K562 (cell line): Measurements from ENCODE around the gene HIPK1. TPM values are rescaled to one million over a fixed set of nuclear protein-coding genes. Genes with fewer than 3 reads are reported as not detected.

Experiments
- CEBPB ChIP-seq: fragments of 450-650 bp; IDR thresholded peaks from 2 replicates; pipeline ENCODE4 v1.6.1; 2016; ENCODE audit warnings: missing genetic modification characterization, missing compliant biosample characterization
- CEBPG ChIP-seq, 3 experiments: fragments of 200-800 bp in 1 of 3; sonication (Bioruptor generic) in 1 of 3; sonication (generic) in 1 of 3; formaldehyde crosslinking in 1 of 3; IDR thresholded peaks in 2 of 3; conservative IDR thresholded peaks in 1 of 3; 2 replicates each; pipeline versions ENCODE4 v1.6.1 to v1.8.0; 2016 to 2022; ENCODE audit warnings: missing compliant biosample characterization in 2 of 3, missing genetic modification characterization in 2 of 3, mild to moderate bottlenecking in 1 of 3, missing genetic modification reagents in 1 of 3
- CSDE1 ChIP-seq, 2 experiments: fragments of 450-650 bp; IDR thresholded peaks; 2 replicates each; pipeline ENCODE4 v1.6.1; 2016; ENCODE audit warnings: mild to moderate bottlenecking in 1 of 2
- ETV1 ChIP-seq: fragments of 450-650 bp; conservative IDR thresholded peaks from 2 replicates; pipeline ENCODE4 v1.6.1; 2016; ENCODE audit warnings: missing genetic modification characterization, control low read depth, low read depth, missing compliant biosample characterization
- GTF2F1 ChIP-seq: IDR thresholded peaks from 2 replicates; pipeline ENCODE4 v1.6.1; 2011; ENCODE audit warnings: low read depth, low read length, improper control_type of control experiment
- KHSRP ChIP-seq: fragments of 450-650 bp; IDR thresholded peaks from 2 replicates; pipeline ENCODE4 v1.6.1; 2017
- MTA3 ChIP-seq: fragments of 450-650 bp; formaldehyde crosslinking; IDR thresholded peaks from 2 replicates; pipeline ENCODE4 v1.6.1; 2017; ENCODE audit warnings: mild to moderate bottlenecking, borderline replicate concordance
- NCOA6 ChIP-seq: fragments of 450-650 bp; IDR thresholded peaks from 2 replicates; pipeline ENCODE4 v1.6.1; 2017; ENCODE audit warnings: mild to moderate bottlenecking
- NCOR1 ChIP-seq: fragments of 450-650 bp; IDR thresholded peaks from 2 replicates; pipeline ENCODE4 v1.6.1; 2016; ENCODE audit warnings: mild to moderate bottlenecking, moderate library complexity
- TAL1 ChIP-seq: fragments of 450-650 bp; IDR thresholded peaks from 2 replicates; pipeline ENCODE4 v1.6.1; 2016; ENCODE audit warnings: mild to moderate bottlenecking
- TRIM24 ChIP-seq, 2 experiments: fragments of 450-650 bp; IDR thresholded peaks; 2 replicates each; pipeline ENCODE4 v1.6.1; 2016
- ZBTB7A ChIP-seq: IDR thresholded peaks from 2 replicates; pipeline ENCODE4 v1.6.1; 2011; ENCODE audit warnings: low read depth, mild to moderate bottlenecking, low read length, moderate library complexity, borderline replicate concordance; ENCODE audit not compliant: control insufficient read depth
- ZNF12 ChIP-seq: sonication (generic); formaldehyde crosslinking; IDR thresholded peaks from 2 replicates; pipeline ENCODE4 v1.4.0; 2020; ENCODE audit warnings: mild to moderate bottlenecking, missing genetic modification reagents
- ZNF282 ChIP-seq: sonication (generic); formaldehyde crosslinking; IDR thresholded peaks from 2 replicates; pipeline ENCODE4 v1.8.1; 2023; ENCODE audit warnings: missing genetic modification reagents
- ZSCAN29 ChIP-seq: fragments of 450-650 bp; IDR thresholded peaks from 2 replicates; pipeline ENCODE4 v1.6.1; 2017
- polyA plus RNA-seq, 8 experiments: library from polyadenylated mRNA; depleted of rRNA in 4 of 8; stranded (reverse) in 5 of 8; unstranded in 3 of 8; fragments of >200 nt; fragmentation: Nextera tagmentation in 2 of 8; fragmentation: Illumina TruSeq in 1 of 8; extraction: Ambion mirVana in 2 of 8; extraction: Trizol in 1 of 8; gene quantifications; 2 replicates each; pipeline versions ENCODE4 v1.2.1 to v1.2.3, GENCODE V29; 2011 to 2014; ENCODE audit warnings: inconsistent platforms in 1 of 8, missing spikeins in 1 of 8
- total RNA-seq, 7 experiments: library from RNA; depleted of rRNA in 6 of 7; stranded (reverse); fragments of >200 nt in 6 of 7; fragmentation: Illumina TruSeq in 2 of 7; extraction: Trizol in 2 of 7; gene quantifications; 2 replicates each; pipeline versions ENCODE4 v1.2.1 to v1.2.3, GENCODE V29; 2011 to 2021; ENCODE audit warnings: low replicate concordance in 1 of 7
- TF ChIP-seq, protein P1 (sequence below): sonication (generic); formaldehyde crosslinking; IDR thresholded peaks from 2 replicates; pipeline ENCODE4 v1.8.0; 2022; ENCODE audit warnings: missing genetic modification reagents, mild to moderate bottlenecking, borderline replicate concordance
- TF ChIP-seq, protein P2 (sequence below): fragments of 450-650 bp; IDR thresholded peaks from 2 replicates; pipeline ENCODE4 v1.6.1; 2016; ENCODE audit warnings: low read depth
- TF ChIP-seq, protein P3 (sequence below): fragments of 450-650 bp; formaldehyde crosslinking; IDR thresholded peaks from 2 replicates; pipeline ENCODE4 v1.4.0; 2020; ENCODE audit warnings: mild to moderate bottlenecking, moderate library complexity

Gene HIPK1
- total and polyA plus RNA-seq, 9 of the 15 experiments (the other 6 are each of a cell fraction or from before 2014, with no cell fraction given) = 10.0 to 57.9 (median 29.6) TPM

DNA sequence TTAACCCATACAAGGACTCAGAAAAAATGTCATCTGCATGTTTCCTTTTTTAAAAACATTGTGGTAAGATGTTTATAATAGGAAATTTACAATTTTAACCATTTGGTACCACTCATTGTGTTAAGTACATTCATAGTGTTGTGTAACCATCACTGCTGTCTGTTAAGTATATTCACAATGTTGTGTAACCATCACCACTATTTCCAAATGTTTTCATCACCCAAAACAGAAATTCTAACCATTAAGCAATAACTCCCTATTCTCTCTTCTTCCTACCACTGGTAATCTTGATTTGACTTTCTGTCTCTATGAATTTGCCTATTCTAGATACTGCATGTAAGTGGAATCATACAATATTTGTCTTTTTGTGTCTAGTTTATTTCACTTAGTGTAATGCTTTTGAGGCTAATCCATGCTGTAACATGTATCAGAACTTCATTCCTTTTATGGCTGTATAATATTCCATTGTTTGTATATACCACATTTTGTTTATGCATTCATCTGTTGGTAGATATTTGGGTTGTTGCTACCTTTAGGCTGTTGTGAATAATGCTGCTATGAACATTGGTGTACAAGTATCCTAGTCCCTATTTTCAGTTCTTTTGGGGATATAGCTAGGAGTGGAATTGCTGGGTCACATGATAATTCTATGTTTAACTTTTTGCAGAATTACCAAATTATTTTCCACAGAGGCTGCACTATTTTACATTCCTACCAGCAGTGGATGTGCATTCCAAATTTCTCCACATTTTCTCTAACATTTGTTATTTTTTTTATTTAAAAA, 14.1 kb downstream of the HIPK1 start (continued):
- TF ChIP-seq, protein P1, sequence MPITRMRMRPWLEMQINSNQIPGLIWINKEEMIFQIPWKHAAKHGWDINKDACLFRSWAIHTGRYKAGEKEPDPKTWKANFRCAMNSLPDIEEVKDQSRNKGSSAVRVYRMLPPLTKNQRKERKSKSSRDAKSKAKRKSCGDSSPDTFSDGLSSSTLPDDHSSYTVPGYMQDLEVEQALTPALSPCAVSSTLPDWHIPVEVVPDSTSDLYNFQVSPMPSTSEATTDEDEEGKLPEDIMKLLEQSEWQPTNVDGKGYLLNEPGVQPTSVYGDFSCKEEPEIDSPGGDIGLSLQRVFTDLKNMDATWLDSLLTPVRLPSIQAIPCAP = no peak
- TF ChIP-seq GTF2F1 (no peak), ZSCAN29 (no peak), ETV1 (tag) (no peak), NCOA6 (no peak), MTA3 (no peak), ZNF282 (no peak), CSDE1 (IDR thresholded peaks at IDR 0.05) (no peak), NCOR1 (no peak), CEBPB (tag) (peak; percentile 90), TRIM24 (IDR thresholded peaks at IDR 0.05) (peak; percentile 60 to 65; a peak in 2 of 4 replicates), ZNF12 (CRISPR knock-in tag) (no peak), TAL1 (no peak), ZBTB7A (no peak), CEBPG (CRISPR knock-in tag; IDR thresholded peaks at IDR 0.05) (no peak), CEBPG (tag; conservative IDR thresholded peaks at IDR 0.05 in 1 of 2, IDR thresholded peaks at IDR 0.05 in 1 of 2) (peak; percentile 72 to 91), KHSRP (no peak)
- TF ChIP-seq, protein P2, sequence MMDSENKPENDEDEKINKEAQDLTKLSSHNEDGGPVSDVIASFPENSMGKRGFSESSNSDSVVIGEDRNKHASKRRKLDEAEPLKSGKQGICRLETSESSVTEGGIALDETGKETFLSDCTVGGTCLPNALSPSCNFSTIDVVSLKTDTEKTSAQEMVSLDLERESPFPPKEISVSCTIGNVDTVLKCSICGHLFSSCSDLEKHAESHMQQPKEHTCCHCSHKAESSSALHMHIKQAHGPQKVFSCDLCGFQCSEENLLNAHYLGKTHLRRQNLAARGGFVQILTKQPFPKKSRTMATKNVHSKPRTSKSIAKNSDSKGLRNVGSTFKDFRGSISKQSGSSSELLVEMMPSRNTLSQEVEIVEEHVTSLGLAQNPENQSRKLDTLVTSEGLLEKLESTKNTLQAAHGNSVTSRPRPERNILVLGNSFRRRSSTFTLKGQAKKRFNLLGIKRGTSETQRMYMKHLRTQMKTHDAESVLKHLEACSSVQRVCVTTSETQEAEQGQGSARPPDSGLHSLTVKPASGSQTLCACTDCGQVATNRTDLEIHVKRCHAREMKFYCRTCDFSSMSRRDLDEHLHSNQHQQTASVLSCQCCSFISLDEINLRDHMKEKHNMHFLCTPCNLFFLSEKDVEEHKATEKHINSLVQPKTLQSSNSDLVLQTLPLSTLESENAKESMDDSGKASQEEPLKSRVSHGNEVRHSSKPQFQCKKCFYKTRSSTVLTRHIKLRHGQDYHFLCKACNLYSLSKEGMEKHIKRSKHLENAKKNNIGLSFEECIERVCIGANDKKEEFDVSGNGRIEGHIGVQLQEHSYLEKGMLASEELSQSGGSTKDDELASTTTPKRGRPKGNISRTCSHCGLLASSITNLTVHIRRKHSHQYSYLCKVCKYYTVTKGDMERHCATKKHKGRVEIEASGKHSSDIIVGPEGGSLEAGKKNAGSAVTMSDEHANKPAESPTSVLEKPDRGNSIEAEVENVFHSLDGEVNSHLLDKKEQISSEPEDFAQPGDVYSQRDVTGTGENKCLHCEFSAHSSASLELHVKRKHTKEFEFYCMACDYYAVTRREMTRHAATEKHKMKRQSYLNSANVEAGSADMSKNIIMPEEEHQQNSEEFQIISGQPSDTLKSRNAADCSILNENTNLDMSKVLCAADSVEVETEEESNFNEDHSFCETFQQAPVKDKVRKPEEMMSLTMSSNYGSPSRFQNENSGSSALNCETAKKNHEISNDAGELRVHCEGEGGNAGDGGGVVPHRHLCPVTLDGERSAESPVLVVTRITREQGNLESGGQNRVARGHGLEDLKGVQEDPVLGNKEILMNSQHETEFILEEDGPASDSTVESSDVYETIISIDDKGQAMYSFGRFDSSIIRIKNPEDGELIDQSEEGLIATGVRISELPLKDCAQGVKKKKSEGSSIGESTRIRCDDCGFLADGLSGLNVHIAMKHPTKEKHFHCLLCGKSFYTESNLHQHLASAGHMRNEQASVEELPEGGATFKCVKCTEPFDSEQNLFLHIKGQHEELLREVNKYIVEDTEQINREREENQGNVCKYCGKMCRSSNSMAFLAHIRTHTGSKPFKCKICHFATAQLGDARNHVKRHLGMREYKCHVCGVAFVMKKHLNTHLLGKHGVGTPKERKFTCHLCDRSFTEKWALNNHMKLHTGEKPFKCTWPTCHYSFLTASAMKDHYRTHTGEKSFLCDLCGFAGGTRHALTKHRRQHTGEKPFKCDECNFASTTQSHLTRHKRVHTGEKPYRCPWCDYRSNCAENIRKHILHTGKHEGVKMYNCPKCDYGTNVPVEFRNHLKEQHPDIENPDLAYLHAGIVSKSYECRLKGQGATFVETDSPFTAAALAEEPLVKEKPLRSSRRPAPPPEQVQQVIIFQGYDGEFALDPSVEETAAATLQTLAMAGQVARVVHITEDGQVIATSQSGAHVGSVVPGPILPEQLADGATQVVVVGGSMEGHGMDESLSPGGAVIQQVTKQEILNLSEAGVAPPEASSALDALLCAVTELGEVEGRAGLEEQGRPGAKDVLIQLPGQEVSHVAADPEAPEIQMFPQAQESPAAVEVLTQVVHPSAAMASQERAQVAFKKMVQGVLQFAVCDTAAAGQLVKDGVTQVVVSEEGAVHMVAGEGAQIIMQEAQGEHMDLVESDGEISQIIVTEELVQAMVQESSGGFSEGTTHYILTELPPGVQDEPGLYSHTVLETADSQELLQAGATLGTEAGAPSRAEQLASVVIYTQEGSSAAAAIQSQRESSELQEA = no peak
- TF ChIP-seq, protein P3, sequence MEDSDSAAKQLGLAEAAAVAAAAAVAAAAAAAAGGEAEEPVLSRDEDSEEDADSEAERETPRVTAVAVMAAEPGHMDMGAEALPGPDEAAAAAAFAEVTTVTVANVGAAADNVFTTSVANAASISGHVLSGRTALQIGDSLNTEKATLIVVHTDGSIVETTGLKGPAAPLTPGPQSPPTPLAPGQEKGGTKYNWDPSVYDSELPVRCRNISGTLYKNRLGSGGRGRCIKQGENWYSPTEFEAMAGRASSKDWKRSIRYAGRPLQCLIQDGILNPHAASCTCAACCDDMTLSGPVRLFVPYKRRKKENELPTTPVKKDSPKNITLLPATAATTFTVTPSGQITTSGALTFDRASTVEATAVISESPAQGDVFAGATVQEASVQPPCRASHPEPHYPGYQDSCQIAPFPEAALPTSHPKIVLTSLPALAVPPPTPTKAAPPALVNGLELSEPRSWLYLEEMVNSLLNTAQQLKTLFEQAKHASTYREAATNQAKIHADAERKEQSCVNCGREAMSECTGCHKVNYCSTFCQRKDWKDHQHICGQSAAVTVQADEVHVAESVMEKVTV (CRISPR knock-in tag) = no peak
